GM10248 (cell line): ENCODE data around the gene NUP50.

Source experiments
- CTCF ChIA-PET: fragments of 300-600 bp; sonication (Branson Sonifier 250); formaldehyde crosslinking; extraction: SDS; loops from one replicate; lab custom pipeline; 2021; ENCODE audit warnings: antibody characterized with exemption; lab: Yijun Ruan, JAX
- POLR2A ChIA-PET: fragments of 350-650 bp; sonication (Branson Sonifier 250); formaldehyde crosslinking; extraction: SDS; loops from one replicate; lab custom pipeline; 2020; ENCODE audit warnings: antibody characterized with exemption; lab: Yijun Ruan, JAX
- DNase-seq: peaks from one replicate; pipeline ENCODE4 v3.0.0; 2012; ENCODE audit errors: extremely low spot score
- TF ChIP-seq, protein P1 (sequence below): IDR thresholded peaks from 2 replicates; pipeline ENCODE4 v1.5.1; 2012; ENCODE audit warnings: mild to moderate bottlenecking, low read depth; ENCODE audit errors: extremely low read depth, missing control alignments, control extremely low read depth

NUP50 gene, protein sequence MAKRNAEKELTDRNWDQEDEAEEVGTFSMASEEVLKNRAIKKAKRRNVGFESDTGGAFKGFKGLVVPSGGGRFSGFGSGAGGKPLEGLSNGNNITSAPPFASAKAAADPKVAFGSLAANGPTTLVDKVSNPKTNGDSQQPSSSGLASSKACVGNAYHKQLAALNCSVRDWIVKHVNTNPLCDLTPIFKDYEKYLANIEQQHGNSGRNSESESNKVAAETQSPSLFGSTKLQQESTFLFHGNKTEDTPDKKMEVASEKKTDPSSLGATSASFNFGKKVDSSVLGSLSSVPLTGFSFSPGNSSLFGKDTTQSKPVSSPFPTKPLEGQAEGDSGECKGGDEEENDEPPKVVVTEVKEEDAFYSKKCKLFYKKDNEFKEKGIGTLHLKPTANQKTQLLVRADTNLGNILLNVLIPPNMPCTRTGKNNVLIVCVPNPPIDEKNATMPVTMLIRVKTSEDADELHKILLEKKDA

GRCh38 chr22:45163451-45164269, at the start of gene NUP50:
Gene NUP50 (plus strand): TSS chr22:45163925. CDS start chr22:45168178, 4,253 bp downstream.
- CTCF ChIA-PET: interaction anchor here (0.9 to 1.7 kb wide), 5 partner anchors 11 to 71 kb away, joined by 3 to 5 read pairs (median 3); no protein-coding TSS in a partner anchor
- TF ChIP-seq, protein P1, sequence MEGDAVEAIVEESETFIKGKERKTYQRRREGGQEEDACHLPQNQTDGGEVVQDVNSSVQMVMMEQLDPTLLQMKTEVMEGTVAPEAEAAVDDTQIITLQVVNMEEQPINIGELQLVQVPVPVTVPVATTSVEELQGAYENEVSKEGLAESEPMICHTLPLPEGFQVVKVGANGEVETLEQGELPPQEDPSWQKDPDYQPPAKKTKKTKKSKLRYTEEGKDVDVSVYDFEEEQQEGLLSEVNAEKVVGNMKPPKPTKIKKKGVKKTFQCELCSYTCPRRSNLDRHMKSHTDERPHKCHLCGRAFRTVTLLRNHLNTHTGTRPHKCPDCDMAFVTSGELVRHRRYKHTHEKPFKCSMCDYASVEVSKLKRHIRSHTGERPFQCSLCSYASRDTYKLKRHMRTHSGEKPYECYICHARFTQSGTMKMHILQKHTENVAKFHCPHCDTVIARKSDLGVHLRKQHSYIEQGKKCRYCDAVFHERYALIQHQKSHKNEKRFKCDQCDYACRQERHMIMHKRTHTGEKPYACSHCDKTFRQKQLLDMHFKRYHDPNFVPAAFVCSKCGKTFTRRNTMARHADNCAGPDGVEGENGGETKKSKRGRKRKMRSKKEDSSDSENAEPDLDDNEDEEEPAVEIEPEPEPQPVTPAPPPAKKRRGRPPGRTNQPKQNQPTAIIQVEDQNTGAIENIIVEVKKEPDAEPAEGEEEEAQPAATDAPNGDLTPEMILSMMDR: peak; percentile 22
- peak; percentile 100 for DNase-seq
- POLR2A ChIA-PET: interaction anchor here (0.9 to 1.1 kb wide), 3 partner anchors 8 to 1599 kb away, joined by 3 to 6 read pairs (median 4); partner anchors contain the start of gene TBC1D22A

- POLR2A ChIA-PET: no interaction called here
- TF ChIP-seq, protein P1: no peak
- no peak for DNase-seq
- CTCF ChIA-PET: interaction anchor here (1.3 to 1.4 kb wide), 3 partner anchors 13 to 25 kb away, joined by 3 to 4 read pairs (median 3); no protein-coding TSS in a partner anchor
Measured at GRCh38 chr22:45120440-45120839, 43.3 kb upstream of the NUP50 start.

GRCh38 chr22:45120931-45121330, 42.8 kb upstream of the NUP50 start:
- ChIA-PET CTCF (interaction anchor here (1.3 to 1.4 kb wide), 2 partner anchors 13 to 26 kb away, joined by 3 read pairs; no protein-coding TSS in a partner anchor), POLR2A (no interaction called here)
- TF ChIP-seq, protein P1: no peak
- DNase-seq: no peak

DNA sequence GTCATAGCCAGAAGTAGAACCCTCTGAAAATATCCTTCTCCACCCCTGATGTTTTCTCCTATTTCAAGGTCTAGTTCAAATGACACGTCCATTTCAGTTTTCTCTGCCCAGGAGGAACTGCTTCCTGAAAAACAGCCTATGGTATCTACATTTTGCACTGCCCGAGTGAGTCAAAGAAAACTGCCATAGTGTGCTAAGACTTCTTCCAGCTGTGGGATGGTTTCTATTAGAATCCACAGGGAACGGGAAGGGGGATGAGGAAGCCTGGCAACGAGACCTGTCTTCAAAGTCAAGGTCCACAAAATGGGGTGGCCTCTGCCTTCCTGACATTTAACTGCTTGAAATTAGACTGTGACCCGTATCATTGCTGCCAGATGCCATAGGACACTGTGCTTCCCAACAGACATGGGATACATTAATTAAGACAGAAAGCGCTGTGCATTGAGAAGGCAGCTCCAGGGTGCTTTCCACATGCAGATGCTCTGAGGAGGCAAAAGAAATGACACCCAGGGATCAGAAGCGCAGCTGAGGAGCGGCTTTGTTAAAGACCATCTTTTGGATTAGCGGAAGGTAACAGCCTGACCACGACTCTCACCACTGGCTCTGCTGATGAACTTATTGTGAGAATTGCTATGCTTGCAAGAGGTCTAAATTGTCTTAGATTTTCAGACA, 39.4 kb upstream of the NUP50 start:
- ChIA-PET CTCF (interaction anchor here (1.1 kb wide), 1 partner anchor 22 kb away, joined by 3 read pairs; no protein-coding TSS in a partner anchor), POLR2A (interaction anchor here (0.5 kb wide), 1 partner anchor 19 kb away, joined by 7 read pairs; no protein-coding TSS in a partner anchor)
- DNase-seq: no peak
- TF ChIP-seq, protein P1: no peak

GRCh38 chr22:45125188-45125587, 38.5 kb upstream of the NUP50 start:
- CTCF ChIA-PET: no interaction called here
- TF ChIP-seq, protein P1: no peak
- POLR2A ChIA-PET: no interaction called here
- no peak for DNase-seq
